GM23338 (cell line): Measurements from ENCODE around the gene CLDN9. TPM values are rescaled to one million over a fixed set of nuclear protein-coding genes. Genes with fewer than 3 reads are reported as not detected.
A peak's percentile ranks its signal among the peaks of the same experiment; 100 is the strongest.

Experiments used
- ATAC-seq: fragments of 200-7000 bp; cut with Tn5 transposase; 3 replicates; pipeline ENCODE4 v1.9.1; 2020
- DNase-seq: peaks from one replicate; pipeline ENCODE4 v3.0.0-alpha.2; 2015; ENCODE audit warnings: low spot score
- H2AFZ ChIP-seq: fragments of 200-600 bp; sonication (generic); 2 replicates; pipeline ENCODE4 v1.8.0; 2016; ENCODE audit warnings: antibody characterized with exemption, mild to moderate bottlenecking, moderate library complexity
- H3F3A ChIP-seq: fragments of 200-600 bp; sonication (generic); replicated peaks from 2 replicates; pipeline ENCODE4 v1.8.0; 2017; ENCODE audit warnings: antibody characterized with exemption, mixed run types, low read depth
- H3K27ac ChIP-seq: fragments of 200-600 bp; sonication (generic); 2 replicates; pipeline ENCODE4 v1.6.1; 2016; ENCODE audit warnings: low read depth
- H3K27me3 ChIP-seq: fragments of 200-600 bp; sonication (generic); 2 replicates; pipeline ENCODE4 v1.8.0; 2016; ENCODE audit warnings: mild to moderate bottlenecking, mixed run types, moderate library complexity; ENCODE audit not compliant: insufficient read depth
- H3K36me3 ChIP-seq: fragments of 200-600 bp; sonication (generic); 2 replicates; pipeline ENCODE4 v1.8.0; 2016; ENCODE audit warnings: mild to moderate bottlenecking; ENCODE audit not compliant: insufficient read depth
- H3K4me1 ChIP-seq: fragments of 200-600 bp; sonication (generic); 2 replicates; pipeline ENCODE4 v1.8.0; 2016; ENCODE audit warnings: mild to moderate bottlenecking, moderate library complexity; ENCODE audit not compliant: insufficient read depth
- H3K4me2 ChIP-seq: fragments of 200-600 bp; sonication (generic); 2 replicates; pipeline ENCODE4 v1.7.1; 2017; ENCODE audit warnings: mixed run types
- H3K4me3 ChIP-seq: fragments of 200-600 bp; sonication (generic); 2 replicates; pipeline ENCODE4 v1.6.1; 2016; ENCODE audit warnings: mixed run types
- H3K79me2 ChIP-seq: fragments of 200-600 bp; sonication (generic); replicated peaks from 2 replicates; pipeline ENCODE4 v1.8.0; 2017; ENCODE audit warnings: mild to moderate bottlenecking; ENCODE audit not compliant: insufficient read depth
- H3K9me2 ChIP-seq: fragments of 200-600 bp; sonication (generic); 2 replicates; pipeline ENCODE4 v1.8.0; 2017; ENCODE audit not compliant: insufficient read depth
- H4K20me1 ChIP-seq: fragments of 200-600 bp; sonication (generic); replicated peaks from 2 replicates; pipeline ENCODE4 v1.8.0; 2017; ENCODE audit warnings: mild to moderate bottlenecking; ENCODE audit not compliant: insufficient read depth
- H3K27ac Mint-ChIP-seq: 2 replicates; pipeline ENCODE4 v1.8.0; 2020; ENCODE audit warnings: inconsistent platforms, mild to moderate bottlenecking, moderate library complexity, mixed read lengths
- H3K27me3 Mint-ChIP-seq: 3 replicates; pipeline ENCODE4 v1.8.0; 2022; ENCODE audit warnings: low read depth, mild to moderate bottlenecking, moderate library complexity, mixed read lengths, inconsistent platforms; ENCODE audit not compliant: insufficient read depth, poor library complexity
- H3K36me3 Mint-ChIP-seq: 3 replicates; pipeline ENCODE4 v1.8.0; 2021; ENCODE audit warnings: low read depth, mild to moderate bottlenecking, inconsistent platforms, moderate library complexity, mixed read lengths
- H3K4me1 Mint-ChIP-seq: 3 replicates; pipeline ENCODE4 v1.8.0; 2020; ENCODE audit warnings: mild to moderate bottlenecking, inconsistent platforms, mixed read lengths
- H3K4me3 Mint-ChIP-seq: 3 replicates; pipeline ENCODE4 v1.8.0; 2021; ENCODE audit warnings: moderate library complexity, mild to moderate bottlenecking, inconsistent platforms, mixed read lengths
- H3K9me3 Mint-ChIP-seq: 3 replicates; pipeline ENCODE4 v1.8.0; 2020; ENCODE audit warnings: moderate library complexity, mild to moderate bottlenecking, inconsistent platforms, mixed read lengths
- JUNB ChIP-seq: IDR thresholded peaks from one replicate; pipeline ENCODE4 v1.6.1; 2016; ENCODE audit warnings: antibody characterized with exemption; ENCODE audit not compliant: unreplicated experiment
- NANOG ChIP-seq: IDR thresholded peaks from 2 replicates; pipeline ENCODE4 v1.6.1; 2016; ENCODE audit warnings: antibody characterized with exemption, borderline replicate concordance
- POLR2AphosphoS5 ChIP-seq: IDR thresholded peaks from 2 replicates; pipeline ENCODE4 v1.6.1; 2016; ENCODE audit warnings: antibody characterized with exemption, low read depth
- ZNF114 ChIP-seq: fragments of 250-450 bp; sonication (Bioruptor Pico); IDR thresholded peaks from 2 replicates; pipeline ENCODE4 v1.5.0; 2020; ENCODE audit warnings: mild to moderate bottlenecking, moderate library complexity
- polyA plus RNA-seq: library from polyadenylated mRNA; unstranded; fragments of >200 nt; fragmentation: Nextera tagmentation; extraction: Ambion mirVana; gene quantifications from 2 replicates; pipeline ENCODE4 v1.2.1, GENCODE V29; 2016
- total RNA-seq: library from RNA; depleted of rRNA; stranded (reverse); fragments of >200 nt; shearing (Covaris generic); gene quantifications from 2 replicates; pipeline ENCODE4 v1.2.3, GENCODE V29; 2014
- TF ChIP-seq, protein P1 (sequence below), 2 experiments: fragments of 200-600 bp in 1 of 2; sonication (generic) in 1 of 2; conservative IDR thresholded peaks; 2 replicates each; pipeline versions ENCODE4 v1.5.1 to v1.6.1; 2016 to 2017; ENCODE audit warnings: antibody characterized with exemption in 2 of 2, low read depth in 2 of 2, mild to moderate bottlenecking in 2 of 2, moderate library complexity in 1 of 2

Gene CLDN9
- total and polyA plus RNA-seq, 2 experiments from 2014 or later = 1.8 to 3.0 TPM

DNA sequence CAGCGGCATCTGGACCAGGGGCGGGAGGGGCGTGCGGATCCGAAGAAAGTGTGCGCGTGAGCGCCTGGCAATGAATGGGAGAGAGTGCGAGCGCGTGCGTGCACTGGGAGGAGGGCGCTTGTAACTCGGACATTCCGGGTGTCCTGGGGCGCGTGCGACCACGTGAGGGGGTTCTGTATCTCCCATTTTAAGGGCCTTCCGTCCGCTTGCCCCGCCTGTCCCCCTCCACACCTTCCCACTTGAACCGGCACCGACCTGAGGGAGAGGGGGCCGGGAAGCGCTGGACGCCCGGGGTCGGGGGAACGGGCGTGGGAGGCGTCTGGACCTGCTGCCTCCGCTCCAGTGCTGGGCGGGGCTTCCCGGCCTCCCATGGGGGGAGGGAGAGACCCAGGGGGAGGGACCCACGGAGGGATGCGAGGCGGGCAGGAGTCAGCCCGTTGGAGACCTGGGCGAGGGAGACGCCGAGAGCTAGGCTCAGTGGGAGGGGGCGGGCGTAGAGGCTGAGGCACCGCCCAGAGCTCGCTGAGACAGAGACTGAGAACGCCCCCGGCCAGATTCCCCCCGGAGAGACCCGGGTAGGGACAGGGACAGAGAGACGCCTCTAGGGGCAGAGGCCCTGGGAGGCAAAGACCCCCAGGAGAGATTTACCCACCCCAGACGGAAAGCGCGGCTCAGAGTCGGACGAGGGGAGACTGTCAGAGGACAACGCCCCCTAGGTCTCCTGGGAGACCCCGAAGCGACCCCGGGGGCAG is 48.8 kb upstream of the CLDN9 start, which contains the start of gene KREMEN2:
Gene KREMEN2 (plus strand): TSS at position 553 of the 752 bp plus-strand sequence. CDS start 246 bp downstream, outside the sequence.
- peak within 1 kb of the TSS; percentile 83 for H3K4me3 ChIP-seq
- H3K27me3 Mint-ChIP-seq = peaks cover 36% of the 10 kb centered on the region
- peaks cover 4% of the 10 kb centered on the region; the same call in 1 of the 3 replicates for H3K36me3 Mint-ChIP-seq
- H3K27me3 ChIP-seq = peaks cover 50% of the 10 kb centered on the region
- no peak within 1 kb of the TSS for H3K27ac Mint-ChIP-seq
- H3K36me3 ChIP-seq = no peaks in the 10 kb centered on the region
- no peak within 1 kb of the TSS for H3K27ac ChIP-seq
- peak within 1 kb of the TSS; percentile 98 for H3K4me2 ChIP-seq
- TF ChIP-seq POLR2AphosphoS5 = peak; percentile 57; the same call in 1 of the 2 replicates
- TF ChIP-seq JUNB = no peak
- TF ChIP-seq, protein P1, sequence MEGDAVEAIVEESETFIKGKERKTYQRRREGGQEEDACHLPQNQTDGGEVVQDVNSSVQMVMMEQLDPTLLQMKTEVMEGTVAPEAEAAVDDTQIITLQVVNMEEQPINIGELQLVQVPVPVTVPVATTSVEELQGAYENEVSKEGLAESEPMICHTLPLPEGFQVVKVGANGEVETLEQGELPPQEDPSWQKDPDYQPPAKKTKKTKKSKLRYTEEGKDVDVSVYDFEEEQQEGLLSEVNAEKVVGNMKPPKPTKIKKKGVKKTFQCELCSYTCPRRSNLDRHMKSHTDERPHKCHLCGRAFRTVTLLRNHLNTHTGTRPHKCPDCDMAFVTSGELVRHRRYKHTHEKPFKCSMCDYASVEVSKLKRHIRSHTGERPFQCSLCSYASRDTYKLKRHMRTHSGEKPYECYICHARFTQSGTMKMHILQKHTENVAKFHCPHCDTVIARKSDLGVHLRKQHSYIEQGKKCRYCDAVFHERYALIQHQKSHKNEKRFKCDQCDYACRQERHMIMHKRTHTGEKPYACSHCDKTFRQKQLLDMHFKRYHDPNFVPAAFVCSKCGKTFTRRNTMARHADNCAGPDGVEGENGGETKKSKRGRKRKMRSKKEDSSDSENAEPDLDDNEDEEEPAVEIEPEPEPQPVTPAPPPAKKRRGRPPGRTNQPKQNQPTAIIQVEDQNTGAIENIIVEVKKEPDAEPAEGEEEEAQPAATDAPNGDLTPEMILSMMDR (conservative IDR thresholded peaks at IDR 0.05; ENCODE audit: low read depth in 2 of 2) = peak; percentile 16 to 37; a peak in 3 of 4 replicates
- no peaks in the 10 kb centered on the region for H3K9me2 ChIP-seq
- 0 out of 2 replicates have a peak, but pooled peaks cover 3% of the 10 kb centered on the region for H4K20me1 ChIP-seq
- DNase-seq (peak; percentile 86), ATAC-seq (peak; percentile 32)
- H3K79me2 ChIP-seq = no peaks in the 10 kb centered on the region
- peaks cover 13% of the 10 kb centered on the region for H3K4me1 Mint-ChIP-seq
- H2AFZ ChIP-seq = peak within 1 kb of the TSS; percentile 94
- peaks cover 32% of the 10 kb centered on the region for H3F3A ChIP-seq
- H3K9me3 Mint-ChIP-seq = no peaks in the 10 kb centered on the region
- H3K4me1 ChIP-seq = peaks cover 20% of the 10 kb centered on the region; the same call in 1 of the 2 replicates
- peak within 1 kb of the TSS; percentile 89 for H3K4me3 Mint-ChIP-seq

DNA sequence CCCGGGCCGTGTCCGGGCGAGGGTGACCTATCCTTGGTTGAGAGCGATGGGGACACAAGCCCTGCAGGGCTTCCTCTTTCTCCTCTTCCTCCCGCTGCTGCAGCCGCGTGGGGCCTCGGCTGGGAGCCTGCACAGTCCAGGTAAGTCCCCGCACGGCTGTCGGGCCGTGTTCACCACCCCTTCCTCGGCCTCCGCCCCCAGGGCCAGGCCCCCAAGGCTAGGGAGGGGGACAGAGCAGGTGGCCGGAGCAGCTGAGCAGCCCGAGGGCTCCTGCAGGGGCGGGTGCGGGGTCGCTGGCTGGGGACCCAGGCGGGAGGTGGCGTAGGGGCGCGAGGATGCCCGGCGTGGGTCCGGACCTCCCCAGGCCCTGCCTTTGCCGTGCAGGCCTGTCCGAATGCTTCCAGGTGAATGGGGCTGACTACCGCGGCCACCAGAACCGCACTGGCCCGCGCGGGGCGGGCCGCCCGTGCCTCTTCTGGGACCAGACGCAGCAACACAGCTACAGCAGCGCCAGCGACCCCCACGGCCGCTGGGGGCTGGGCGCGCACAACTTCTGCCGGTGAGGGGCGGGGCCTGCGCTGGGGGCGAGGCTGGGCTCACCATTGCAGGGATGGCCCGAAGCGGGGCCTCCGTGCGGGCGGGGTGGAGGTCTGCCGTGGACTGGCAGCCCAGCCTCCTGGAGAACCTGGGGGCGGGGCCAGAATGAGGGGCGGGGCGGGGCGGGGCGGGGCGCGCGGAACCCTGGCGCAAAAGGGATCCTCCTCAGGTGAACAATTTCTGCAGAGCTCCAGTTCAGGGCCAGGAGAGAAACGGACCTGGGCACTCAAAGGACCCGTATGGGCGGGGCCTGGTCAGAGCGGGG is 48.0 kb upstream of the CLDN9 start:
- Histone ChIP-seq H3K4me3 (peak overlapping the region; percentile 83), H3K79me2 (no peaks in the 10 kb centered on the region), H3K27me3 (peaks cover 50% of the 10 kb centered on the region), H3K9me2 (no peaks in the 10 kb centered on the region), H2AFZ (peak overlapping the region; percentile 94), H3K4me2 (peak overlapping the region; percentile 98), H3K4me1 (peaks cover 20% of the 10 kb centered on the region; the same call in 1 of the 2 replicates), H3F3A (peaks cover 32% of the 10 kb centered on the region), H3K27ac (no peak overlapping the region), H3K36me3 (no peaks in the 10 kb centered on the region), H4K20me1 (0 out of 2 replicates have a peak, but pooled peaks cover 3% of the 10 kb centered on the region)
- no peak overlapping the region for H3K27ac Mint-ChIP-seq
- H3K36me3 Mint-ChIP-seq = peaks cover 4% of the 10 kb centered on the region; the same call in 1 of the 3 replicates
- peak overlapping the region; percentile 89 for H3K4me3 Mint-ChIP-seq
- DNase-seq = peak; percentile 95
- peaks cover 34% of the 10 kb centered on the region for H3K27me3 Mint-ChIP-seq
- H3K4me1 Mint-ChIP-seq = peaks cover 13% of the 10 kb centered on the region
- TF ChIP-seq POLR2AphosphoS5 (peak; percentile 59), ZNF114 (CRISPR knock-in tag) (no peak), NANOG (no peak)
- ATAC-seq = peak; percentile 20
- H3K9me3 Mint-ChIP-seq = no peaks in the 10 kb centered on the region
